Testis (tissue), 2 donors: ENCODE data around the gene ADAP1.
"Not testable (repeated sequence)": the region's sequence is repeated elsewhere in the genome, so short reads cannot be mapped to it uniquely, and the experiment has no call there.

Source experiments
- CTCF ChIP-seq, 3 experiments: fragments of 450-650 bp in 2 of 3; fragments of 200-600 bp in 1 of 3; sonication (generic) in 1 of 3; IDR thresholded peaks; one replicate each; pipeline ENCODE4 v1.5.1; 2016 to 2019; ENCODE audit warnings: antibody characterized with exemption in 3 of 3, mild to moderate bottlenecking in 2 of 3, moderate library complexity in 1 of 3
- POLR2A ChIP-seq: fragments of 450-650 bp; IDR thresholded peaks from one replicate; pipeline ENCODE4 v1.6.1; 2017; ENCODE audit warnings: antibody characterized with exemption, mild to moderate bottlenecking, moderate library complexity

DNA sequence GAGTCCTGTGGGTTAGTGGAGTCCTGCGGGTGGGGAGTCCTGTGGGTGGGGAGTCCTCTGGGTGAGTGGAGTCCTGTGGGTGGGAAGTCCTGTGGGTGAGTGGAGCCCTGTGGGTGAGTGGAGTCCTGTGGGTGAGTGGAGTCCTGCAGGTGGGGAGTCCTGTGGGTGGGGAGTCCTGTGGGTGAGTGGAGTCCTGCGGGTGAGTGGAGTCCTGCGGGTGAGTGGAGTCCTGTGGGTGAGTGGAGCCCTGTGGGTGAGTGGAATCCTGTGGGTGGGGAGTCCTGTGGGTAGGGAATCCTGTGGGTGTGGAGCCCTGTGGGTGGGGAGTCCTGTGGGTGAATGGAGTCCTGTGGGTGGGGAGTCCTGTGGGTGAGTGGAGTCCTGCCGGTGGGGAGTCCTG, 47.5 kb upstream of the ADAP1 start:
- not testable (repeated sequence) for TF ChIP-seq CTCF (IDR thresholded peaks at IDR 0.05); POLR2A
